HAP-1 (cell line): Measurements from ENCODE around the gene NLGN1.
A peak's percentile ranks its signal among the peaks of the same experiment; 100 is the strongest.
"Not testable (repeated sequence)": the region's sequence is repeated elsewhere in the genome, so short reads cannot be mapped to it uniquely, and the experiment has no call there.

ENCODE experiments used
- DNase-seq, 2 experiments: peaks; one replicate each; pipeline ENCODE4 v3.0.0-alpha.2; 2016 to 2020; ENCODE audit warnings: low spot score in 2 of 2
- H3K27me3 ChIP-seq: fragments of 250-450 bp; sonication (Bioruptor Pico); 2 replicates; pipeline ENCODE4 v1.5.1; 2020; ENCODE audit warnings: low read depth, mild to moderate bottlenecking, moderate library complexity
- H3K36me3 ChIP-seq: fragments of 250-450 bp; sonication (Bioruptor Pico); replicated peaks from 2 replicates; pipeline ENCODE4 v1.5.1; 2020; ENCODE audit warnings: mild to moderate bottlenecking
- H3K4me1 ChIP-seq: fragments of 250-450 bp; sonication (Bioruptor Pico); 2 replicates; pipeline ENCODE4 v1.5.1; 2020; ENCODE audit warnings: mild to moderate bottlenecking
- H3K4me3 ChIP-seq: fragments of 250-450 bp; sonication (Bioruptor Pico); 2 replicates; pipeline ENCODE4 v1.5.1; 2020; ENCODE audit warnings: mild to moderate bottlenecking, moderate library complexity
- H3K9me3 ChIP-seq: fragments of 250-450 bp; sonication (Bioruptor Pico); 2 replicates; pipeline ENCODE4 v1.5.1; 2020; ENCODE audit warnings: mild to moderate bottlenecking, moderate library complexity
- in situ Hi-C: fragments of 300-500 bp; cut with MboI; formaldehyde crosslinking; loops from 3 replicates; pipeline ENCODE4 v1.14.3; 2020; ENCODE audit warnings: low sequenced_read_pairs, inconsistent platforms, mixed read lengths

Gene NLGN1

GRCh38 chr3:173397161-173398110, at the start of gene NLGN1:
TSS of gene NLGN1 (plus strand) at chr3:173397744.
- Histone ChIP-seq H3K4me3 (peak within 1 kb of the TSS; percentile 69), H3K4me1 (peaks cover 32% of the 10 kb centered on the region), H3K36me3 (no peaks in the 10 kb centered on the region), H3K9me3 (no peaks in the 10 kb centered on the region), H3K27me3 (no peaks in the 10 kb centered on the region)
- in situ Hi-C loops: no loop called here
- peak; percentile 64 to 83 for DNase-seq

DNA sequence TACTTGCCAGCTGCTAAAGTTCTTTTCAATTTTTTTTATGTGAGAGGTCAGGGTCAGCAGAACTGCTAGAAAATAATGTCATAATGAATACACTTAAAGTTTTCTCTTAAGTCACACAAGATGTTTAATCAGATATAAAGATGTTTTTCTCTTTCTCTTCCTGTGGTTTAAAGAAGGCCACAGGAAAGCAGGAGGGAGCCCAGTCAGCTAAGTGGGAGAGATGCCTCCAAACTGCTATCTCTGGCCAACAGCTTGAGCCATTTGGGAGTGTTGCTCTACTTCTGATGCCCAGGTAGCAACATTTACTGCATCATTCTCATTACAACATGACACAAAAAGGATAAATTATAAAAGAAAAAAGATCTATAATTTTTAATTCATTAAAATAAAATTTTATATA, 45.7 kb upstream of the NLGN1 start:
- no peaks in the 10 kb centered on the region; the same call in 1 of the 2 replicates for H3K9me3 ChIP-seq
- DNase-seq: no peak
- no peak overlapping the region for H3K4me3 ChIP-seq
- in situ Hi-C loops: no loop called here
- no peaks in the 10 kb centered on the region for H3K27me3 ChIP-seq
- no peaks in the 10 kb centered on the region for H3K4me1 ChIP-seq
- no peaks in the 10 kb centered on the region for H3K36me3 ChIP-seq

DNA sequence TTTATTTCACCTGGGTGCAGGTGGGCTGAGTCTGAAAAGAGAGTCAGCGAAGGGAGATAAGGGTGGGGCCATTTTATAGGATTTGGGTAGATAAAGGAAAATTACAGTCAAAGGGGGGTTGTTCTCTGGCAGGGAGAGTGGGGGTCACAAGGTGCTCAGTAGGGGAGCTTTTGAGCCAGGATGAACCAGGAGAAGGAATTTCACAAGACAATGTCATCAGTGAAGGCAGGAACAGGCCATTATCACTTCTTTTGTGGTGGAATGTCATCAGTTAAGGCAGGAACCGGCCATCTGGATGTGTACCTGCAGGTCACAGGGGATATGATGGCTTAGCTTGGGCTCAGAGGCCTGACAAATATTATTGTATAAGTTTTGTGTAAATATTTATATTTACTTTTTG, 44.4 kb upstream of the NLGN1 start:
- H3K4me1 ChIP-seq, in situ Hi-C loops, H3K36me3 ChIP-seq, H3K9me3 ChIP-seq, H3K4me3 ChIP-seq, DNase-seq, H3K27me3 ChIP-seq: not testable (repeated sequence)

GRCh38 chr3:173354124-173354523, 43.4 kb upstream of the NLGN1 start:
- no peaks in the 10 kb centered on the region for H3K4me1 ChIP-seq
- H3K9me3 ChIP-seq: no peaks in the 10 kb centered on the region; the same call in 1 of the 2 replicates
- in situ Hi-C loops: no loop called here
- H3K36me3 ChIP-seq: no peaks in the 10 kb centered on the region
- DNase-seq: no peak
- no peaks in the 10 kb centered on the region for H3K27me3 ChIP-seq
- no peak overlapping the region for H3K4me3 ChIP-seq

DNA sequence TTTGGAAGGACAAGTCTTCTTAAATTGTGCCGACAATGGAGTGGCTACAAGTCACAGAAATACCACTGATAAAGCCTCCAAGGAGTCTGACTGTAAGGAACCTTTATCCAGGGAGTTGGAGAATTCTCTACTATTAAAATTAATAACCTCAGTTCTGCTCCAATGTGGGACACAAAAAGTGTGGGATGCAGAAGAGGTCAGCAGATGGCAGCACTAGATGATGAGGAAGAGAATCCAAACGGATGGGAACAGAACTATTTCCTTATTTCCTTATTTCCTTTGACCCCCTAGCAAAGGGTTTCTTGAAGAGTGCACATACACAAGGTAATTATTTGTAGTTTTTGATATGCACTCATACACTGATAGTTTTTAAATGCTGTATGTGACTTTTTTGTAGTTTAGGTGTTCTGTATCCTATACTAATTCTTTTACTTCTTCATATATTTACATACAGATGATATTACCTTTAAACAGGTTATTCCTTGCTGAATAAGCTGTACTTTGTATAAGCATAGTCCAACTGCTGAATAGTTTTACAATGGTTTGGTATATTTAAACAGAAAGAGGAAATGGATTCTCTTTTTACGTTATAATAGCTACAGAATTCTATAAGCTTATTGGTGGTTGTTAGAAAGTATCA, 25.6 kb upstream of the NLGN1 start:
- in situ Hi-C loops: no loop called here
- Histone ChIP-seq H3K4me1 (no peaks in the 10 kb centered on the region), H3K4me3 (no peak overlapping the region), H3K36me3 (no peaks in the 10 kb centered on the region), H3K27me3 (no peaks in the 10 kb centered on the region), H3K9me3 (no peaks in the 10 kb centered on the region)
- peak; percentile 43 to 63 for DNase-seq

DNA sequence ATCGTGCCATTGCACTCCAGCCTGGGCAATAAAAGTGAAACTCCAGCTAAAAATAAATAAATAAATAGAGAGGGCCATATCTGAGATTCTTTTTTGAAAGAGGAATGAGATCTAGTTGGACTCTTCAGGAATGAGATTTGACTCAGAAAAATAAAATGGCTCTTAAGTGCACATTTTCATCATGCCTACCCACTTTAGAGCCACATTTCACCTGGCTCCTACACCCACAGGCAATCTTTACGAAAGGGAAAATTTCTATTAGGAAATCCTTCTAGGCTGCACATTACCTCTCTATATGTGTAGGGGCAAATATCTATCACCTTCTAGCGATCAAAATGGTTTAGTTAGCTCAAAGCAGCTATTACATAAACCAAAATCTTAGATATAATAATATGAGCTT, 16.9 kb upstream of the NLGN1 start:
- no peaks in the 10 kb centered on the region for H3K4me1 ChIP-seq
- H3K9me3 ChIP-seq: no peaks in the 10 kb centered on the region
- DNase-seq: no peak
- no peaks in the 10 kb centered on the region for H3K27me3 ChIP-seq
- H3K4me3 ChIP-seq: no peak overlapping the region
- H3K36me3 ChIP-seq: no peaks in the 10 kb centered on the region
- in situ Hi-C loops: no loop called here

DNA sequence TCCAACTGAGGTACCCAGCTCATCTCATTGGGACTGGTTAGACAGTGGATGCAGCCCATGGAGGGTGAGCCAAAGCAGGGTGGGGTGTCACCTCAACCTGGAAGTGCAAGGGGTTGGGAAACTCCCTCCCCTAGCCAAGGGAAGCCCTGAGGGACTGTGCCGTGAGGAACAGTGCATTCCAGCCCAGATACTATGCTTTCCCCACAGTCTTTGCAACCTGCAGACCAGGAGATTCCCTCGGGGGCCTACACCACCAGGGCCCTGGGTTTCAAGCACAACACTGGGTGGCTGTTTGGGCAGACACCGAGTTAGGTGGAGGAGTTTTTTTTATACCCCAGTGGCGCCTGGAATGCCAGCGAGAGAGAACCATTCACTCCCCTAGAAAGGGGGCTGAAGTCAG, 15.6 kb upstream of the NLGN1 start:
- in situ Hi-C loops, H3K36me3 ChIP-seq, H3K9me3 ChIP-seq, H3K4me1 ChIP-seq, H3K4me3 ChIP-seq, DNase-seq, H3K27me3 ChIP-seq: not testable (repeated sequence)

- in situ Hi-C loops: no loop called here
- peak overlapping the region; percentile 69 for H3K4me3 ChIP-seq
Observed at GRCh38 chr3:173395073-173395411, 2.5 kb upstream of the NLGN1 start.

GRCh38 chr3:173395412-173396181, 1.9 kb upstream of the NLGN1 start:
- H3K4me3 ChIP-seq: peak overlapping the region; percentile 69
- in situ Hi-C loops: no loop called here
- H3K9me3 ChIP-seq: no peaks in the 10 kb centered on the region
- no peaks in the 10 kb centered on the region for H3K27me3 ChIP-seq
- DNase-seq: peak; percentile 91 to 93
- peaks cover 32% of the 10 kb centered on the region for H3K4me1 ChIP-seq
- H3K36me3 ChIP-seq: no peaks in the 10 kb centered on the region

More at GRCh38 chr3:173395073-173395411, 2.5 kb upstream of the NLGN1 start:
- peak in 1 of 2 experiments; percentile 64 for DNase-seq
- H3K9me3 ChIP-seq: no peaks in the 10 kb centered on the region
- H3K27me3 ChIP-seq: no peaks in the 10 kb centered on the region
- H3K36me3 ChIP-seq: no peaks in the 10 kb centered on the region
- H3K4me1 ChIP-seq: peaks cover 29% of the 10 kb centered on the region

DNA sequence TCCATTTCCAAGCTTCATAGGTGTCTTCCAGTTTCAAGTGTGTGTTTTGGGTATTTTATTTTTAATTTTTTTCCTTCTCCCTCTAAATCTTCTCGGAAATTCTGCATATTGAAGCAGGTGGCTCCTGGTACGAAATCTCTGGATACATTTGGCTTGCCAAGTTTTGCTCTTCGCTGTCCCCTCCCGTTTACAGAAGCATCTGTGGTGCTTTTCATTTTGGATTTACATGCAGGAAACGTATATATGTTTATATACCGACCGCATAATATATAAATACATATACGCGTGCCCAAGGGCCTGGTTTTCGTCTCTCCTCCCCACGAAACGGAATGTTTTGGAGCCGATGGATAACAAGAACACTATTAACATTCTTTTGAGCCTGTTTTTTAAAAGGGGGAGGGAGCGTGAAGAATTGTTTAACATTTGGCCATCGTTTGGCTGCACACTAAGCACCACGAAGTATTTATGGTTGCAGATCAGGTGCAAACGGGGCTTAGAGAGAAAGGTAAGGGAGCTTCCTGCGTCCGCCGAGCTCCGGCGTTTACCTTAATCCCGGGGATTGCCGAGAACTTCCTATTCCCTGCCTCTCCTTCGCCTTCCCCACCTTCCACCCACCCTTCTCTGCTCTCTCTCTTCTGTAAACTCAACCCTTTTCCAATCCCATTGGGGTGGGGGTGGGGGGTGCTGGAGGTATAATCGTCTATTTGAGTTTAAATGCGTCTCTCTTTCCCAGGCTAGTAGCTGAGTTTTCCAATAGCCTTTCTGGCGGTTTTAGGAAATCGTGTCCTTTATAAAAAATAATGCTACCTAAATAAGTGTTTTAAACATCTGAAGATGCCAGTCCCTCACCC, 1.1 kb upstream of the NLGN1 start:
- in situ Hi-C loops: no loop called here
- peak; percentile 49 to 66 for DNase-seq
- H3K27me3 ChIP-seq: no peaks in the 10 kb centered on the region
- H3K36me3 ChIP-seq: no peaks in the 10 kb centered on the region
- peaks cover 32% of the 10 kb centered on the region for H3K4me1 ChIP-seq
- peak overlapping the region; percentile 69 for H3K4me3 ChIP-seq
- H3K9me3 ChIP-seq: no peaks in the 10 kb centered on the region

DNA sequence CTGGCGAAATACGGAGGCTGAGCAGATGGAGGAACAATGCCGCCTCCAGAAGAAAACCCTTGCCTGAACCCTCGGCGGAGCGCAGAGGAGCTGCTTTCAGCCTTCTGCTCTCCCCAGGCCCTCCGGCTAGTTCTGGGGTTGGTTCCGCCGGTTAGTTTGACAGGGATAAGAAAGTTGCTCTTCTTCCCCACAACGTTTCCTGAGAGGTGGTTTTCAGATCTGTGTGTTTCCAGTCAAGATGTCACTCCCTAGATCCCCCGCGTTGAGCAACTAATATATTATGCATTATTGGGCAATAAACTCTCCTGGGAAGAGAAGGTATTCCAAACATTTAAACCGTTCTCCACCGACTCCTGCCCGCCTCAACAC, 551 bp downstream of the NLGN1 start:
- no peaks in the 10 kb centered on the region for H3K9me3 ChIP-seq
- peaks cover 32% of the 10 kb centered on the region for H3K4me1 ChIP-seq
- no peaks in the 10 kb centered on the region for H3K36me3 ChIP-seq
- H3K27me3 ChIP-seq: no peaks in the 10 kb centered on the region
- H3K4me3 ChIP-seq: peak overlapping the region; percentile 69
- DNase-seq: peak in 1 of 2 experiments; percentile 32
- in situ Hi-C loops: no loop called here

- no peaks in the 10 kb centered on the region for H3K36me3 ChIP-seq
- H3K9me3 ChIP-seq: no peaks in the 10 kb centered on the region
- DNase-seq: peak in 1 of 2 experiments; percentile 35
- H3K4me1 ChIP-seq: peaks cover 27% of the 10 kb centered on the region
- in situ Hi-C loops: no loop called here
- no peaks in the 10 kb centered on the region for H3K27me3 ChIP-seq
- H3K4me3 ChIP-seq: peak overlapping the region; percentile 69
Observed at GRCh38 chr3:173399044-173399443, 1.5 kb downstream of the NLGN1 start.

- in situ Hi-C loops: no loop called here
- no peak for DNase-seq
- no peaks in the 10 kb centered on the region for H3K27me3 ChIP-seq
Observed at GRCh38 chr3:173401369-173401768, 3.8 kb downstream of the NLGN1 start.

More at GRCh38 chr3:173401369-173401768, 3.8 kb downstream of the NLGN1 start:
- peaks cover 19% of the 10 kb centered on the region for H3K4me1 ChIP-seq
- H3K4me3 ChIP-seq: no peak overlapping the region
- H3K36me3 ChIP-seq: no peaks in the 10 kb centered on the region
- H3K9me3 ChIP-seq: no peaks in the 10 kb centered on the region
